SK-N-MC (cell line): ENCODE results near the gene CTNND2.

Source experiments
- EZH2 ChIP-seq: fragments of 200-600 bp; sonication (generic); IDR thresholded peaks from one replicate; pipeline ENCODE4 v1.6.1; 2017; ENCODE audit warnings: antibody characterized with exemption
- FOXP2 ChIP-seq: optimal IDR thresholded peaks from 2 replicates; pipeline ENCODE3; 2011; ENCODE audit warnings: mild to moderate bottlenecking, moderate library complexity; ENCODE audit not compliant: insufficient read depth; ENCODE audit errors: extremely low read length, control extremely low read depth
- POLR2AphosphoS5 ChIP-seq: IDR thresholded peaks from 2 replicates; pipeline ENCODE4 v1.6.1; 2012; ENCODE audit warnings: mild to moderate bottlenecking, low read depth, low read length, borderline replicate concordance

DNA sequence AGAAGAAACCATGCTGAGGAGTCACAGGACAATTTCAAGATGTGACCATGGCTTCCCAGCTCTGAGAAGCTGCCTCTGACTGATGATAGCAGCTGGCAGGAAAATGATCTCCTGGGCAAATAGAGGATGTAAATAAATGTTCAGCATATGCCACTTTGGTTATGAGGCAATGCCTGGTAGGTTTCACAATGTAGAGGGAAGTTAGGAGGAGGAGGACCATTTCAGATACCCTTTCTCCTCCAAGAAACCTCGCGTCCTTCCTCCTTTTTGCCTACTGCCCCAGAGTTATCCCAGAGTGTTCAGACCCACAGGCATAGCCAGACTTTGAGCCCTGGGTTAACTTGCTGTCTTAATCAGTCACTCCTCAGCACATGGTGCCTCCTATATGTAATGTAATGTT is 601.6 kb downstream of the CTNND2 start:
- TF ChIP-seq POLR2AphosphoS5 (no peak), EZH2 (no peak), FOXP2 (no peak)
